ENCODE measurements around the gene MIGA2.
A peak's percentile ranks its signal among the peaks of the same experiment; 100 is the strongest.

The MIGA2 gene

GRCh38 chr9:129069862-129070641, 33.6 kb downstream of the MIGA2 start:
- 0 out of 2 replicates have a peak overlapping the region, but pooled peaks have one; percentile 15 for H3K9ac ChIP-seq (ENCODE audit: low read depth, low read length)
- peaks cover 30% of the 10 kb centered on the region for H3K36me3 ChIP-seq (ENCODE audit: insufficient read depth, low read depth, low read length)
- no peak overlapping the region for H3K4me3 ChIP-seq (ENCODE audit: low read length)
- no peaks in the 10 kb centered on the region for H3K9me3 ChIP-seq (ENCODE audit: insufficient read depth, low read depth, low read length)
- H3K27ac ChIP-seq (ENCODE audit: low read length): no peak overlapping the region
- peaks cover 10% of the 10 kb centered on the region for H3K4me1 ChIP-seq (ENCODE audit: insufficient read depth, low read length)
- H3K27me3 ChIP-seq (ENCODE audit: insufficient read depth, low read length): no peaks in the 10 kb centered on the region

- H3K4me1 ChIP-seq (ENCODE audit: insufficient read depth, low read length): peaks cover 10% of the 10 kb centered on the region
- no peak overlapping the region for H3K4me3 ChIP-seq (ENCODE audit: low read length)
- H3K9me3 ChIP-seq (ENCODE audit: insufficient read depth, low read depth, low read length): no peaks in the 10 kb centered on the region
- H3K27ac ChIP-seq (ENCODE audit: low read length): peak overlapping the region; percentile 73
- H3K9ac ChIP-seq (ENCODE audit: low read depth, low read length): peak overlapping the region; percentile 56; the same call in 1 of the 2 replicates
- peaks cover 23% of the 10 kb centered on the region for H3K36me3 ChIP-seq (ENCODE audit: insufficient read depth, low read depth, low read length)
- H3K27me3 ChIP-seq (ENCODE audit: insufficient read depth, low read length): no peaks in the 10 kb centered on the region
Observed at GRCh38 chr9:129070696-129071525, 34.5 kb downstream of the MIGA2 start.

- peaks cover 10% of the 10 kb centered on the region for H3K4me1 ChIP-seq (ENCODE audit: insufficient read depth, low read length)
- H3K4me3 ChIP-seq (ENCODE audit: low read length): peak overlapping the region; percentile 25; the same call in 1 of the 2 replicates
- peak overlapping the region; percentile 73 for H3K27ac ChIP-seq (ENCODE audit: low read length)
- peaks cover 21% of the 10 kb centered on the region for H3K36me3 ChIP-seq (ENCODE audit: insufficient read depth, low read depth, low read length)
- no peaks in the 10 kb centered on the region for H3K27me3 ChIP-seq (ENCODE audit: insufficient read depth, low read length)
- H3K9ac ChIP-seq (ENCODE audit: low read depth, low read length): peak overlapping the region; percentile 56; the same call in 1 of the 2 replicates
- H3K9me3 ChIP-seq (ENCODE audit: insufficient read depth, low read depth, low read length): no peaks in the 10 kb centered on the region
Observed at GRCh38 chr9:129071526-129072126, 35.2 kb downstream of the MIGA2 start.

- Histone ChIP-seq H3K9ac (ENCODE audit: low read depth, low read length) (no peak overlapping the region), H3K4me1 (ENCODE audit: insufficient read depth, low read length) (peaks cover 10% of the 10 kb centered on the region), H3K36me3 (ENCODE audit: insufficient read depth, low read depth, low read length) (peaks cover 18% of the 10 kb centered on the region), H3K4me3 (ENCODE audit: low read length) (peak overlapping the region; percentile 25; the same call in 1 of the 2 replicates), H3K27me3 (ENCODE audit: insufficient read depth, low read length) (no peaks in the 10 kb centered on the region), H3K9me3 (ENCODE audit: insufficient read depth, low read depth, low read length) (no peaks in the 10 kb centered on the region), H3K27ac (ENCODE audit: low read length) (no peak overlapping the region)
Observed at GRCh38 chr9:129072171-129072570, 35.7 kb downstream of the MIGA2 start.

GRCh38 chr9:129073404-129073803, 37.0 kb downstream of the MIGA2 start:
- Histone ChIP-seq H3K36me3 (ENCODE audit: insufficient read depth, low read depth, low read length) (peaks cover 6% of the 10 kb centered on the region; the same call in 1 of the 2 replicates), H3K27ac (ENCODE audit: low read length) (no peak overlapping the region), H3K4me1 (ENCODE audit: insufficient read depth, low read length) (peaks cover 10% of the 10 kb centered on the region), H3K9me3 (ENCODE audit: insufficient read depth, low read depth, low read length) (no peaks in the 10 kb centered on the region), H3K9ac (ENCODE audit: low read depth, low read length) (no peak overlapping the region), H3K27me3 (ENCODE audit: insufficient read depth, low read length) (no peaks in the 10 kb centered on the region), H3K4me3 (ENCODE audit: low read length) (no peak overlapping the region)

GRCh38 chr9:129074106-129074505, 37.7 kb downstream of the MIGA2 start:
- Histone ChIP-seq H3K4me3 (ENCODE audit: low read length) (no peak overlapping the region), H3K27me3 (ENCODE audit: insufficient read depth, low read length) (no peaks in the 10 kb centered on the region), H3K9ac (ENCODE audit: low read depth, low read length) (no peak overlapping the region), H3K9me3 (ENCODE audit: insufficient read depth, low read depth, low read length) (no peaks in the 10 kb centered on the region), H3K27ac (ENCODE audit: low read length) (no peak overlapping the region), H3K4me1 (ENCODE audit: insufficient read depth, low read length) (peaks cover 10% of the 10 kb centered on the region), H3K36me3 (ENCODE audit: insufficient read depth, low read depth, low read length) (no peaks in the 10 kb centered on the region; the same call in 1 of the 2 replicates)

GRCh38 chr9:129075996-129076639, 39.7 kb downstream of the MIGA2 start:
- no peak overlapping the region for H3K4me3 ChIP-seq (ENCODE audit: low read length)
- no peaks in the 10 kb centered on the region for H3K36me3 ChIP-seq (ENCODE audit: insufficient read depth, low read depth, low read length)
- no peak overlapping the region for H3K27ac ChIP-seq (ENCODE audit: low read length)
- no peaks in the 10 kb centered on the region for H3K9me3 ChIP-seq (ENCODE audit: insufficient read depth, low read depth, low read length)
- H3K4me1 ChIP-seq (ENCODE audit: insufficient read depth, low read length): peaks cover 7% of the 10 kb centered on the region; the same call in 1 of the 2 replicates
- no peaks in the 10 kb centered on the region for H3K27me3 ChIP-seq (ENCODE audit: insufficient read depth, low read length)
- H3K9ac ChIP-seq (ENCODE audit: low read depth, low read length): no peak overlapping the region

- Histone ChIP-seq H3K36me3 (ENCODE audit: insufficient read depth, low read depth, low read length) (no peaks in the 10 kb centered on the region), H3K27me3 (ENCODE audit: insufficient read depth, low read length) (no peaks in the 10 kb centered on the region), H3K9ac (ENCODE audit: low read depth, low read length) (no peak overlapping the region), H3K27ac (ENCODE audit: low read length) (no peak overlapping the region), H3K4me3 (ENCODE audit: low read length) (no peak overlapping the region), H3K4me1 (ENCODE audit: insufficient read depth, low read length) (peaks cover 3% of the 10 kb centered on the region; the same call in 1 of the 2 replicates), H3K9me3 (ENCODE audit: insufficient read depth, low read depth, low read length) (no peaks in the 10 kb centered on the region)
Observed at GRCh38 chr9:129076640-129077037, 40.2 kb downstream of the MIGA2 start.

- H3K4me1 ChIP-seq (ENCODE audit: insufficient read depth, low read length): peaks cover 5% of the 10 kb centered on the region; the same call in 1 of the 2 replicates
- no peaks in the 10 kb centered on the region for H3K36me3 ChIP-seq (ENCODE audit: insufficient read depth, low read depth, low read length)
- H3K4me3 ChIP-seq (ENCODE audit: low read length): no peak overlapping the region
- H3K27me3 ChIP-seq (ENCODE audit: insufficient read depth, low read length): no peaks in the 10 kb centered on the region
- H3K27ac ChIP-seq (ENCODE audit: low read length): no peak overlapping the region
- no peaks in the 10 kb centered on the region for H3K9me3 ChIP-seq (ENCODE audit: insufficient read depth, low read depth, low read length)
- no peak overlapping the region for H3K9ac ChIP-seq (ENCODE audit: low read depth, low read length)
Observed at GRCh38 chr9:129077236-129077635, 40.8 kb downstream of the MIGA2 start.

GRCh38 chr9:129078691-129079503, 42.5 kb downstream of the MIGA2 start:
- H3K9me3 ChIP-seq (ENCODE audit: insufficient read depth, low read depth, low read length): no peaks in the 10 kb centered on the region
- H3K4me3 ChIP-seq (ENCODE audit: low read length): no peak overlapping the region
- peaks cover 5% of the 10 kb centered on the region; the same call in 1 of the 2 replicates for H3K4me1 ChIP-seq (ENCODE audit: insufficient read depth, low read length)
- no peak overlapping the region for H3K9ac ChIP-seq (ENCODE audit: low read depth, low read length)
- H3K36me3 ChIP-seq (ENCODE audit: insufficient read depth, low read depth, low read length): no peaks in the 10 kb centered on the region
- H3K27me3 ChIP-seq (ENCODE audit: insufficient read depth, low read length): no peaks in the 10 kb centered on the region
- no peak overlapping the region for H3K27ac ChIP-seq (ENCODE audit: low read length)

All from iPS-20b (cell line).